ENCODE data around the gene CD46.

DNA sequence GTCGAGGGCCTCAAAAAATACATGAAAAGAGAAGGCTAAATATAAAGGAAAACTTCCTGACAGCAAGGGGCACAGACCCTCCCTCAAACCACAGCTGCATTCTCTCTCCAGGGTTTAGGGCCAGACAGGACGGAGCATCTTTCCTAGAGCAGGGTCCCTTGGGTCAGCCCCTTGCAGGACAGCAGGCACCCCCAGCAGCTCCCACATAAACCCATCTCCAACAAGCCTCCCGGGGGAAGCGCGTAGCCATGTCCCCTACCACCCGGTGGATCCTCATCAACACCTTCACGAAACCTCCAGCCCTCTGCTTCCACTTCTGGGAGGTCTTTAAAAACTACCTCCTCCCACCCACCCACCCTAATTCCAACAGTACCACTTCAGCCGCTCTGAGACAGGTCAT, 59.5 kb downstream of the CD46 start:
- TF ChIP-seq, protein P1, sequence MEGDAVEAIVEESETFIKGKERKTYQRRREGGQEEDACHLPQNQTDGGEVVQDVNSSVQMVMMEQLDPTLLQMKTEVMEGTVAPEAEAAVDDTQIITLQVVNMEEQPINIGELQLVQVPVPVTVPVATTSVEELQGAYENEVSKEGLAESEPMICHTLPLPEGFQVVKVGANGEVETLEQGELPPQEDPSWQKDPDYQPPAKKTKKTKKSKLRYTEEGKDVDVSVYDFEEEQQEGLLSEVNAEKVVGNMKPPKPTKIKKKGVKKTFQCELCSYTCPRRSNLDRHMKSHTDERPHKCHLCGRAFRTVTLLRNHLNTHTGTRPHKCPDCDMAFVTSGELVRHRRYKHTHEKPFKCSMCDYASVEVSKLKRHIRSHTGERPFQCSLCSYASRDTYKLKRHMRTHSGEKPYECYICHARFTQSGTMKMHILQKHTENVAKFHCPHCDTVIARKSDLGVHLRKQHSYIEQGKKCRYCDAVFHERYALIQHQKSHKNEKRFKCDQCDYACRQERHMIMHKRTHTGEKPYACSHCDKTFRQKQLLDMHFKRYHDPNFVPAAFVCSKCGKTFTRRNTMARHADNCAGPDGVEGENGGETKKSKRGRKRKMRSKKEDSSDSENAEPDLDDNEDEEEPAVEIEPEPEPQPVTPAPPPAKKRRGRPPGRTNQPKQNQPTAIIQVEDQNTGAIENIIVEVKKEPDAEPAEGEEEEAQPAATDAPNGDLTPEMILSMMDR (IDR thresholded peaks at IDR 0.05; ENCODE audit: low read depth, low read length, poor library complexity, severe bottlenecking) = no peak
- TF ChIP-seq EZH2phosphoT487 (IDR thresholded peaks at IDR 0.05; ENCODE audit: borderline replicate concordance, low read length) = no peak

Data from DOHH2 (cell line).